ENCODE measurements around the gene SWT1.

The SWT1 gene

DNA sequence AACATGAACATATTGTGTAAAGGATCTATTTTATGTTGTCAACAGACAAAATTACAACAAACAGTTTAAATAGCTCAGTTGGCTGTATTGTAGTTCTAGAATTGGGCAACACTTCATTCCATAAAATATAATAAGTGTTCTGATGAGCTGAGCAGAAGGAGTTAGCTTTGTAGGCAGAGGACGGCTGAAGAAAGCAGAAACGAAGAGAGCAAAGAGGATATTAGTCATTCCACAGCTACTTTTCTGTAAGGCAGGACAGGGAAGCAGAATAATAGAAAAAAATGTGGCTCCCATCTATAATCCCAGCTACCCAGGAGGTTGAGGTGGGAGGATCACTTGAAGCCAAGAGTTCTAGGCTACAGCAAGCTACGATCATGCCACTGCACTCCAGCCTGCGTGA, 180.3 kb downstream of the SWT1 start:
- no peaks in the 10 kb centered on the region for H3K9me2 ChIP-seq (replicated peaks; ENCODE audit: low read depth, low read length)
- TF ChIP-seq EZH2phosphoT487 (IDR thresholded peaks at IDR 0.05; ENCODE audit: borderline replicate concordance), result no peak
- no peak for TF ChIP-seq CTCF (conservative IDR thresholded peaks at IDR 0.05; ENCODE audit: low read length)
- H3K9ac ChIP-seq (ENCODE audit: low read depth, low read length, poor library complexity, severe bottlenecking), result no peak overlapping the region
- H3K79me2 ChIP-seq (ENCODE audit: insufficient read depth, low read length), result no peaks in the 10 kb centered on the region
- H3K4me3 ChIP-seq (ENCODE audit: low read length, poor library complexity, severe bottlenecking), result no peak overlapping the region
- no peaks in the 10 kb centered on the region for H3F3A ChIP-seq (ENCODE audit: low read depth)
- H3K4me1 ChIP-seq (ENCODE audit: insufficient read depth, low read length, poor library complexity, severe bottlenecking), result peaks cover 40% of the 10 kb centered on the region
- H3K36me3 ChIP-seq (ENCODE audit: insufficient read depth, low read length), result no peaks in the 10 kb centered on the region
- no peaks in the 10 kb centered on the region for H3K27me3 ChIP-seq (ENCODE audit: insufficient read depth, low read length, poor library complexity, severe bottlenecking)
- H3K9me3 ChIP-seq (ENCODE audit: insufficient read depth, low read depth, low read length), result no peaks in the 10 kb centered on the region
- H3K4me2 ChIP-seq (ENCODE audit: low read depth, low read length, poor library complexity, severe bottlenecking), result no peak overlapping the region
- no peak overlapping the region for H2AFZ ChIP-seq (ENCODE audit: low read length)
- H4K20me1 ChIP-seq (ENCODE audit: insufficient read depth, low read length, poor library complexity, severe bottlenecking), result no peaks in the 10 kb centered on the region

DNA sequence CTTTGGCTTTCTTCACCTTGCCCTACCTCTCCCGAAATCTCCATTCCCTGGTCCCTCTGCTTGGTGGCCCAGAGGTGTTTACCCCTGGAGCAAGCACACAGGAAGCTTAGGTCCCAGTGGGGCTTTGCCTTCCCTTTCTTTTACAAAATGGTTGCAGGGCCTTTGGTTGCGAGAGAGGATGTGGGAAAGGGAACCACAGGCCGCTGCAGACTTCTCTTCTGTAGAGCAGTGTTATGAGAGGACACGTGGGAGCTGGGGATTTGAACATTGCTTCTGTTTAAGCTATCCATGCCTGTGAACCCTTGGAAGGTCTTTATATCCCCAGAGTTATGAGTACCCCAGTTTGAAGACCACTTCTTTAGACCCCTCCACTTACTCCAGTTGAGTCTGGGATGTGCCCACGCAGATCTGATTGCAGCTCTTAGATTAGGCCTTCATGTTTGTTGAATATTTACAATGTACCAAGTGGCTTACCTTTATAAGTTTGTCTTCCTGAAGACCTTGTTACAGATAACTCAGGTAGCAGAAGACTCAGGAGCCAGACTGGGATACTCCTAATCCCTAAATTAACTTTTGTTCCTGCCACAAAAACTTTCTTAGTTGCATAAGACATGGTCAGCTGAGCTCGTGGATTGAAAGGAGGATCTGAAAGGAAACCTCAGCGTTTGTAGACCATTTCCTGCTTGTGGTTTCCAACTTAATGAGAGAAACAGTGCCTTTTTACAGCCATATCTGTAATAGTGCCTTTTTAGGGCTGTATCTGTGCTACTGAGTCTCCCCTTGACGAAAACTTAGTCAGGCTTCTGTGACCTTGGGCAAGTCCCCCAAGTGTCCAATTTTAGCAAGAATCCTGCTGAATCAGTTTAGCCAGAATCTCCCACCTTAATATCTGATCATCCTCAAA, 182.0 kb downstream of the SWT1 start:
- H3K36me3 ChIP-seq (ENCODE audit: insufficient read depth, low read length), result no peaks in the 10 kb centered on the region
- H2AFZ ChIP-seq (ENCODE audit: low read length), result no peak overlapping the region
- peak overlapping the region; percentile 79 for H3K4me2 ChIP-seq (ENCODE audit: low read depth, low read length, poor library complexity, severe bottlenecking)
- H3K9ac ChIP-seq (ENCODE audit: low read depth, low read length, poor library complexity, severe bottlenecking), result no peak overlapping the region
- no peaks in the 10 kb centered on the region for H3K9me3 ChIP-seq (ENCODE audit: insufficient read depth, low read depth, low read length)
- H3K79me2 ChIP-seq (ENCODE audit: insufficient read depth, low read length), result no peaks in the 10 kb centered on the region
- no peak for TF ChIP-seq CTCF (conservative IDR thresholded peaks at IDR 0.05; ENCODE audit: low read length)
- H3F3A ChIP-seq (ENCODE audit: low read depth), result no peaks in the 10 kb centered on the region
- H3K4me1 ChIP-seq (ENCODE audit: insufficient read depth, low read length, poor library complexity, severe bottlenecking), result peaks cover 42% of the 10 kb centered on the region
- H3K9me2 ChIP-seq (replicated peaks; ENCODE audit: low read depth, low read length), result no peaks in the 10 kb centered on the region
- H4K20me1 ChIP-seq (ENCODE audit: insufficient read depth, low read length, poor library complexity, severe bottlenecking), result no peaks in the 10 kb centered on the region
- no peaks in the 10 kb centered on the region for H3K27me3 ChIP-seq (ENCODE audit: insufficient read depth, low read length, poor library complexity, severe bottlenecking)
- H3K4me3 ChIP-seq (ENCODE audit: low read length, poor library complexity, severe bottlenecking), result peak overlapping the region; percentile 65

- peaks cover 60% of the 10 kb centered on the region for H3K4me1 ChIP-seq (ENCODE audit: insufficient read depth, low read length, poor library complexity, severe bottlenecking)
- TF ChIP-seq CTCF (conservative IDR thresholded peaks at IDR 0.05; ENCODE audit: low read length), result no peak
- no peak for TF ChIP-seq EZH2phosphoT487 (IDR thresholded peaks at IDR 0.05; ENCODE audit: borderline replicate concordance)
- H3F3A ChIP-seq (ENCODE audit: low read depth), result no peaks in the 10 kb centered on the region
- H3K9me3 ChIP-seq (ENCODE audit: insufficient read depth, low read depth, low read length), result no peaks in the 10 kb centered on the region
- H4K20me1 ChIP-seq (ENCODE audit: insufficient read depth, low read length, poor library complexity, severe bottlenecking), result no peaks in the 10 kb centered on the region
- H3K79me2 ChIP-seq (ENCODE audit: insufficient read depth, low read length), result no peaks in the 10 kb centered on the region
- H3K4me3 ChIP-seq (ENCODE audit: low read length, poor library complexity, severe bottlenecking), result no peak overlapping the region
- H3K4me2 ChIP-seq (ENCODE audit: low read depth, low read length, poor library complexity, severe bottlenecking), result no peak overlapping the region
- H2AFZ ChIP-seq (ENCODE audit: low read length), result no peak overlapping the region
- no peaks in the 10 kb centered on the region for H3K36me3 ChIP-seq (ENCODE audit: insufficient read depth, low read length)
- H3K9me2 ChIP-seq (replicated peaks; ENCODE audit: low read depth, low read length), result no peaks in the 10 kb centered on the region
- H3K27me3 ChIP-seq (ENCODE audit: insufficient read depth, low read length, poor library complexity, severe bottlenecking), result no peaks in the 10 kb centered on the region
- H3K9ac ChIP-seq (ENCODE audit: low read depth, low read length, poor library complexity, severe bottlenecking), result no peak overlapping the region
These were observed 184.3 kb downstream of the SWT1 start for GRCh38 chr1:185341196-185341781.

Measured in Loucy (cell line).